ENCODE measurements around the gene CDHR5. TPM values are rescaled to one million over a fixed set of nuclear protein-coding genes. Genes with fewer than 3 reads are reported as not detected.
A peak's percentile ranks its signal among the peaks of the same experiment; 100 is the strongest.

Gene CDHR5
- total and polyA plus RNA-seq, 2 of the 4 experiments (the other 2 are of a cell fraction) = not detected

DNA sequence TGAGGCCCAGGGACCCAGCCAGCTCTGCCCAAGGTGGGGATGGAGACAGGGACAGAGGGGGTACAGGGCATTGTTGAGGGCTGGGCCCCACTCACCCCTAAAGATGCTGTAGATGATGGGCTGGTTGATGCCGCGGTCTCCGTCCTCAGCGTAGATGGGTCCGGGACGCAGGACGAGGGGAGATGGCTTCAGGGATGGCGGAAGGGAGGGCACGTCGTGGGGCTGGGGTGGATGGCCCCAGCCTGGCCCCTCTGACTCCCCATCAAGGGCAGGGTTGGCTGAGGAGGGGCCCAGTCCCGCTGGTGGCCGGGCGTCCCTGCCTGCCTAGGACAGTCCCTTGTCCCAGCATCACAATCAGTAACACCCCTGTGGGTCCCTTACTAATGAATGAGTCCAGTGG lies 4.6 kb downstream of the CDHR5 start:
- H2AK9ac ChIP-seq (replicated peaks; ENCODE audit: low read depth, low read length, poor library complexity) = peak overlapping the region; percentile 28
- no peak overlapping the region for H2BK5ac ChIP-seq (ENCODE audit: low read depth, low read length, poor library complexity, severe bottlenecking)
- TF ChIP-seq, protein P1, sequence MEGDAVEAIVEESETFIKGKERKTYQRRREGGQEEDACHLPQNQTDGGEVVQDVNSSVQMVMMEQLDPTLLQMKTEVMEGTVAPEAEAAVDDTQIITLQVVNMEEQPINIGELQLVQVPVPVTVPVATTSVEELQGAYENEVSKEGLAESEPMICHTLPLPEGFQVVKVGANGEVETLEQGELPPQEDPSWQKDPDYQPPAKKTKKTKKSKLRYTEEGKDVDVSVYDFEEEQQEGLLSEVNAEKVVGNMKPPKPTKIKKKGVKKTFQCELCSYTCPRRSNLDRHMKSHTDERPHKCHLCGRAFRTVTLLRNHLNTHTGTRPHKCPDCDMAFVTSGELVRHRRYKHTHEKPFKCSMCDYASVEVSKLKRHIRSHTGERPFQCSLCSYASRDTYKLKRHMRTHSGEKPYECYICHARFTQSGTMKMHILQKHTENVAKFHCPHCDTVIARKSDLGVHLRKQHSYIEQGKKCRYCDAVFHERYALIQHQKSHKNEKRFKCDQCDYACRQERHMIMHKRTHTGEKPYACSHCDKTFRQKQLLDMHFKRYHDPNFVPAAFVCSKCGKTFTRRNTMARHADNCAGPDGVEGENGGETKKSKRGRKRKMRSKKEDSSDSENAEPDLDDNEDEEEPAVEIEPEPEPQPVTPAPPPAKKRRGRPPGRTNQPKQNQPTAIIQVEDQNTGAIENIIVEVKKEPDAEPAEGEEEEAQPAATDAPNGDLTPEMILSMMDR (conservative IDR thresholded peaks at IDR 0.05; ENCODE audit: low read depth, low read length) = no peak
- TF ChIP-seq RCOR1 (IDR thresholded peaks at IDR 0.05; ENCODE audit: insufficient replicate concordance, low read length) = no peak
- no peak for TF ChIP-seq CHD1 (IDR thresholded peaks at IDR 0.05; ENCODE audit: low read depth, low read length)
- TF ChIP-seq MXI1 (IDR thresholded peaks at IDR 0.05; ENCODE audit: borderline replicate concordance, low read depth, low read length) = no peak
- TF ChIP-seq POLR2A (IDR thresholded peaks at IDR 0.05; ENCODE audit: low read depth, low read length) = no peak
- no peak for TF ChIP-seq RAD21 (IDR thresholded peaks at IDR 0.05; ENCODE audit: low read length)
- no peak for TF ChIP-seq SMC3 (IDR thresholded peaks at IDR 0.05; ENCODE audit: low read depth, low read length)
- no peak for TF ChIP-seq FOS (IDR thresholded peaks at IDR 0.05; ENCODE audit: low read depth, low read length)
- no peak for TF ChIP-seq MAZ (IDR thresholded peaks at IDR 0.05; ENCODE audit: borderline replicate concordance, low read depth, low read length)
- no peak for TF ChIP-seq CEBPB (IDR thresholded peaks at IDR 0.05; ENCODE audit: low read depth, low read length)
- no peak overlapping the region for H2BK120ac ChIP-seq (ENCODE audit: low read depth, low read length)
- no peak overlapping the region for H3K4me3 ChIP-seq (ENCODE audit: insufficient read depth, low read depth, low read length)
- POLR2A ChIA-PET (ENCODE audit: unreplicated experiment) = no interaction called here
- H3K23ac ChIP-seq (ENCODE audit: low read depth, low read length) = no peak overlapping the region
- in situ Hi-C loops (cut with MboI; ENCODE audit: low sequenced_read_pairs) (no loop called here), dilution Hi-C loops (cut with HindIII; ENCODE audit: low sequenced_read_pairs, unreplicated experiment) (no loop called here), intact Hi-C loops (cut with micrococcal nuclease) (no loop called here)
- H3K9me1 ChIP-seq (ENCODE audit: insufficient read depth, low read length) = 0 out of 2 replicates have a peak, but pooled peaks cover 3% of the 10 kb centered on the region
- H3K36me3 ChIP-seq (ENCODE audit: control insufficient read depth, insufficient read depth, low read length) = peaks cover 6% of the 10 kb centered on the region; the same call in 1 of the 2 replicates
- peaks cover 3% of the 10 kb centered on the region for H4K20me1 ChIP-seq (ENCODE audit: insufficient read depth, low read length)
- H3K27ac ChIP-seq (ENCODE audit: insufficient read depth, low read length) = no peak overlapping the region
- no peak overlapping the region for H2AK5ac ChIP-seq (ENCODE audit: low read depth, low read length)
- no peak for DNase-seq
- H4K8ac ChIP-seq (ENCODE audit: low read depth in 2 of 2, low read length in 2 of 2) = no peak overlapping the region
- H3K4me2 ChIP-seq (ENCODE audit: low read depth, low read length) = no peak overlapping the region
- H2BK15ac ChIP-seq (ENCODE audit: low read depth, low read length) = no peak overlapping the region
- ATAC-seq (ENCODE audit: low read depth) = no peak
- no peak overlapping the region for H3K56ac ChIP-seq (ENCODE audit: extremely low read depth, insufficient read depth, low read length)
- H3K4ac ChIP-seq (ENCODE audit: low read depth, low read length) = no peak overlapping the region
- peaks cover 2 to 23% of the 10 kb centered on the region in 2 experiments; a peak in 2 of 4 replicates for H3K79me1 ChIP-seq (ENCODE audit: low read depth in 1 of 2, low read length in 2 of 2)
- no TSS peak for BruUV-seq (replicated peaks)
- H3K9me3 ChIP-seq (ENCODE audit: control insufficient read depth, insufficient read depth, low read length) = no peaks in the 10 kb centered on the region
- H4K91ac ChIP-seq (ENCODE audit: insufficient read depth, low read depth, low read length) = no peak overlapping the region
- 100% methylated on average over 2 of the region's 13 CpGs; no CpG with 5 or more reads in 1 of the 2 experiments for WGBS, 2 experiments (ENCODE audit: extremely low coverage in 2 of 2, insufficient read length in 1 of 2)
- CTCF ChIA-PET = no interaction called here
- H4K5ac ChIP-seq (ENCODE audit: low read depth, low read length) = no peak overlapping the region
- peak overlapping the region; percentile 43 for H2AFZ ChIP-seq (replicated peaks; ENCODE audit: low read length, poor library complexity)
- H2BK20ac ChIP-seq (ENCODE audit: low read depth, low read length) = no peak overlapping the region
- H3K27me3 ChIP-seq (ENCODE audit: control insufficient read depth, insufficient read depth, low read length) = no peaks in the 10 kb centered on the region
- H3K9ac ChIP-seq (ENCODE audit: low read depth, low read length) = no peak overlapping the region
- no peak overlapping the region for H3K18ac ChIP-seq (ENCODE audit: low read depth, low read length)
- H3K14ac ChIP-seq (replicated peaks; ENCODE audit: low read depth, low read length) = no peak overlapping the region
- H3K4me1 ChIP-seq (ENCODE audit: control insufficient read depth, insufficient read depth, low read length) = peaks cover 1% of the 10 kb centered on the region; the same call in 1 of the 2 replicates

Measured in IMR-90 (cell line).